ENCODE data around the gene SMIM38.

The SMIM38 gene

GRCh38 chr11:69159150-69159852 lies 3.6 kb downstream of the SMIM38 start:
- DNase-seq (ENCODE audit: low read depth) = no peak

GRCh38 chr11:69160296-69161116 lies 4.8 kb downstream of the SMIM38 start:
- DNase-seq (ENCODE audit: low read depth) = no peak

- no peak for DNase-seq (ENCODE audit: low read depth)
Measured at GRCh38 chr11:69161117-69161407, 5.3 kb downstream of the SMIM38 start.

GRCh38 chr11:69162505-69162904 lies 6.8 kb downstream of the SMIM38 start:
- no peak for DNase-seq (ENCODE audit: low read depth)

GRCh38 chr11:69163842-69164241 lies 8.1 kb downstream of the SMIM38 start:
- no peak for DNase-seq (ENCODE audit: low read depth)

GRCh38 chr11:69164824-69165223 lies 9.1 kb downstream of the SMIM38 start:
- no peak for DNase-seq (ENCODE audit: low read depth)

GRCh38 chr11:69165775-69166174 lies 10.0 kb downstream of the SMIM38 start:
- no peak for DNase-seq (ENCODE audit: low read depth)

GRCh38 chr11:69166218-69167115 lies 10.7 kb downstream of the SMIM38 start:
- no peak for DNase-seq (ENCODE audit: low read depth)

GRCh38 chr11:69167130-69167915 lies 11.6 kb downstream of the SMIM38 start:
- no peak for DNase-seq (ENCODE audit: low read depth)

GRCh38 chr11:69167916-69168691 lies 12.4 kb downstream of the SMIM38 start:
- DNase-seq (ENCODE audit: low read depth) = no peak

- DNase-seq (ENCODE audit: low read depth) = no peak
Measured at GRCh38 chr11:69169479-69169878, 13.7 kb downstream of the SMIM38 start.

GRCh38 chr11:69170704-69171103 lies 15.0 kb downstream of the SMIM38 start:
- no peak for DNase-seq (ENCODE audit: low read depth)

GRCh38 chr11:69171476-69172240 lies 15.9 kb downstream of the SMIM38 start:
- no peak for DNase-seq (ENCODE audit: low read depth)

GRCh38 chr11:69172674-69173073 lies 16.9 kb downstream of the SMIM38 start:
- DNase-seq (ENCODE audit: low read depth) = no peak

GRCh38 chr11:69173331-69173730 lies 17.6 kb downstream of the SMIM38 start:
- no peak for DNase-seq (ENCODE audit: low read depth)

GRCh38 chr11:69173925-69174581 lies 18.3 kb downstream of the SMIM38 start:
- no peak for DNase-seq (ENCODE audit: low read depth)

- no peak for DNase-seq (ENCODE audit: low read depth)
Measured at GRCh38 chr11:69174841-69175240, 19.1 kb downstream of the SMIM38 start.

- DNase-seq (ENCODE audit: low read depth) = no peak
Measured at GRCh38 chr11:69178819-69179482, 23.2 kb downstream of the SMIM38 start.

- no peak for DNase-seq (ENCODE audit: low read depth)
Measured at GRCh38 chr11:69180226-69180625, 24.5 kb downstream of the SMIM38 start.

All from stimulated activated CD8-positive, alpha-beta memory T cell treated with anti-CD3 and anti-CD28 coated beads, Interleukin-7, amount 100 ng/mL, for 24 hours (primary cell).